ENCODE results near the gene SH3BP5.

Gene SH3BP5

GRCh38 chr3:15228147-15228546 lies 104.2 kb downstream of the SH3BP5 start:
- no peak for DNase-seq

GRCh38 chr3:15223685-15224572 lies 108.5 kb downstream of the SH3BP5 start:
- DNase-seq, result no peak

- DNase-seq, result no peak
These were observed 110.7 kb downstream of the SH3BP5 start for GRCh38 chr3:15221574-15222217.

GRCh38 chr3:15220661-15221060 lies 111.7 kb downstream of the SH3BP5 start:
- DNase-seq, result no peak

- DNase-seq, result no peak
These were observed 112.3 kb downstream of the SH3BP5 start for GRCh38 chr3:15220056-15220455.

GRCh38 chr3:15218689-15219088 lies 113.7 kb downstream of the SH3BP5 start:
- DNase-seq, result no peak

- no peak for DNase-seq
These were observed 114.5 kb downstream of the SH3BP5 start for GRCh38 chr3:15217841-15218267.

- no peak for DNase-seq
These were observed 115.2 kb downstream of the SH3BP5 start for GRCh38 chr3:15217011-15217671.

GRCh38 chr3:15216501-15216900 lies 115.9 kb downstream of the SH3BP5 start:
- no peak for DNase-seq

- no peak for DNase-seq
These were observed 116.4 kb downstream of the SH3BP5 start for GRCh38 chr3:15215996-15216395.

- no peak for DNase-seq
These were observed 117.6 kb downstream of the SH3BP5 start for GRCh38 chr3:15214758-15215157.

GRCh38 chr3:15211937-15212336 lies 120.4 kb downstream of the SH3BP5 start:
- DNase-seq, result no peak

GRCh38 chr3:15207836-15208504 lies 124.4 kb downstream of the SH3BP5 start:
- DNase-seq, result no peak

- peak; percentile 33 for DNase-seq
These were observed 125.5 kb downstream of the SH3BP5 start for GRCh38 chr3:15206662-15207576.

GRCh38 chr3:15205934-15206661 lies 126.3 kb downstream of the SH3BP5 start, which contains the start of gene CAPN7:
CAPN7 (plus strand) TSS chr3:15206246; CDS start chr3:15206496, 250 bp downstream.
- peak; percentile 96 for DNase-seq

- DNase-seq, result no peak
These were observed 126.9 kb downstream of the SH3BP5 start for GRCh38 chr3:15205482-15205933.

All from activated T-cell treated with anti-CD3 and anti-CD28 coated beads, Interleukin-2, amount 50 U/mL, for 1 hour (primary cell).